ENCODE measurements around the gene SCYGR6.
"Not testable (repeated sequence)": the region's sequence is repeated elsewhere in the genome, so short reads cannot be mapped to it uniquely, and the experiment has no call there.

Gene SCYGR6

GRCh38 chr2:227724394-227725039, at the start of gene SCYGR6:
SCYGR6 (minus strand) TSS chr2:227724757; CDS start chr2:227724757, 0 bp downstream.
- ATAC-seq (ENCODE audit: low read depth) (no peak), DNase-seq (ENCODE audit: low spot score in 2 of 2) (no peak)
- H3K27ac Mint-ChIP-seq = no peak within 1 kb of the TSS
- no peaks in the 10 kb centered on the region for H3K4me1 Mint-ChIP-seq
- peaks cover 3% of the 10 kb centered on the region for H3K27me3 Mint-ChIP-seq
- H3K4me3 Mint-ChIP-seq = no peak within 1 kb of the TSS
- no peaks in the 10 kb centered on the region for H3K36me3 Mint-ChIP-seq
- no peaks in the 10 kb centered on the region for H3K9me3 Mint-ChIP-seq

GRCh38 chr2:227774011-227774624, 49.6 kb upstream of the SCYGR6 start:
- ATAC-seq (ENCODE audit: low read depth) = no peak
- DNase-seq (ENCODE audit: low spot score in 2 of 2) = no peak
- peaks cover 5% of the 10 kb centered on the region for H3K27me3 Mint-ChIP-seq
- H3K4me1 Mint-ChIP-seq = no peaks in the 10 kb centered on the region
- H3K36me3 Mint-ChIP-seq = no peaks in the 10 kb centered on the region
- no peak overlapping the region for H3K4me3 Mint-ChIP-seq
- no peaks in the 10 kb centered on the region for H3K9me3 Mint-ChIP-seq
- no peak overlapping the region for H3K27ac Mint-ChIP-seq

GRCh38 chr2:227772932-227773331, 48.4 kb upstream of the SCYGR6 start:
- H3K4me3 Mint-ChIP-seq = no peak overlapping the region
- no peaks in the 10 kb centered on the region for H3K36me3 Mint-ChIP-seq
- DNase-seq (ENCODE audit: low spot score in 2 of 2) (no peak), ATAC-seq (ENCODE audit: low read depth) (no peak)
- no peak overlapping the region for H3K27ac Mint-ChIP-seq
- H3K9me3 Mint-ChIP-seq = no peaks in the 10 kb centered on the region
- H3K4me1 Mint-ChIP-seq = no peaks in the 10 kb centered on the region
- peaks cover 2% of the 10 kb centered on the region for H3K27me3 Mint-ChIP-seq

- no peak overlapping the region for H3K27ac Mint-ChIP-seq
- no peaks in the 10 kb centered on the region for H3K9me3 Mint-ChIP-seq
- H3K4me1 Mint-ChIP-seq = no peaks in the 10 kb centered on the region
- DNase-seq (ENCODE audit: low spot score in 2 of 2) = no peak
- H3K36me3 Mint-ChIP-seq = no peaks in the 10 kb centered on the region
- H3K27me3 Mint-ChIP-seq = peaks cover 2% of the 10 kb centered on the region
- H3K4me3 Mint-ChIP-seq = no peak overlapping the region
- no peak for ATAC-seq (ENCODE audit: low read depth)
Observed at GRCh38 chr2:227772197-227772661, 47.7 kb upstream of the SCYGR6 start.

- H3K4me1 Mint-ChIP-seq = peaks cover 2% of the 10 kb centered on the region
- peaks cover 2% of the 10 kb centered on the region for H3K27me3 Mint-ChIP-seq
- H3K9me3 Mint-ChIP-seq = no peaks in the 10 kb centered on the region
- H3K4me3 Mint-ChIP-seq = no peak overlapping the region
- no peak overlapping the region for H3K27ac Mint-ChIP-seq
- H3K36me3 Mint-ChIP-seq = no peaks in the 10 kb centered on the region
- no peak for ATAC-seq (ENCODE audit: low read depth)
- no peak for DNase-seq (ENCODE audit: low spot score in 2 of 2)
Observed at GRCh38 chr2:227767830-227768229, 43.3 kb upstream of the SCYGR6 start.

- Mint-ChIP-seq H3K4me1 (peaks cover 2% of the 10 kb centered on the region), H3K4me3 (no peak overlapping the region), H3K9me3 (no peaks in the 10 kb centered on the region), H3K36me3 (no peaks in the 10 kb centered on the region), H3K27ac (no peak overlapping the region), H3K27me3 (peaks cover 2% of the 10 kb centered on the region)
- peak; percentile 86 for ATAC-seq (ENCODE audit: low read depth)
- DNase-seq (ENCODE audit: low spot score in 2 of 2) = peak; percentile 55 to 63
Observed at GRCh38 chr2:227766373-227766883, 41.9 kb upstream of the SCYGR6 start.

GRCh38 chr2:227765788-227766372, 41.3 kb upstream of the SCYGR6 start:
- Mint-ChIP-seq H3K4me1 (peaks cover 2% of the 10 kb centered on the region), H3K36me3 (no peaks in the 10 kb centered on the region), H3K9me3 (no peaks in the 10 kb centered on the region), H3K4me3 (no peak overlapping the region), H3K27me3 (peaks cover 3% of the 10 kb centered on the region), H3K27ac (no peak overlapping the region)
- DNase-seq (ENCODE audit: low spot score in 2 of 2) (no peak), ATAC-seq (ENCODE audit: low read depth) (no peak)

- H3K9me3 Mint-ChIP-seq = no peaks in the 10 kb centered on the region
- no peak overlapping the region for H3K4me3 Mint-ChIP-seq
- no peaks in the 10 kb centered on the region for H3K36me3 Mint-ChIP-seq
- ATAC-seq (ENCODE audit: low read depth) (no peak), DNase-seq (ENCODE audit: low spot score in 2 of 2) (no peak)
- H3K27ac Mint-ChIP-seq = no peak overlapping the region
- H3K27me3 Mint-ChIP-seq = peaks cover 12% of the 10 kb centered on the region
- peaks cover 2% of the 10 kb centered on the region for H3K4me1 Mint-ChIP-seq
Observed at GRCh38 chr2:227761740-227762476, 37.4 kb upstream of the SCYGR6 start.

- ATAC-seq (ENCODE audit: low read depth) (no peak), DNase-seq (ENCODE audit: low spot score in 2 of 2) (no peak)
- no peak overlapping the region for H3K27ac Mint-ChIP-seq
- H3K36me3 Mint-ChIP-seq = no peaks in the 10 kb centered on the region
- H3K27me3 Mint-ChIP-seq = peaks cover 10% of the 10 kb centered on the region
- H3K4me1 Mint-ChIP-seq = no peaks in the 10 kb centered on the region
- H3K4me3 Mint-ChIP-seq = no peak overlapping the region
- H3K9me3 Mint-ChIP-seq = no peaks in the 10 kb centered on the region
Observed at GRCh38 chr2:227759411-227760118, 35.0 kb upstream of the SCYGR6 start.

GRCh38 chr2:227756261-227756660, 31.7 kb upstream of the SCYGR6 start:
- not testable (repeated sequence) for H3K27me3 Mint-ChIP-seq; H3K4me3 Mint-ChIP-seq; ATAC-seq (ENCODE audit: low read depth); H3K36me3 Mint-ChIP-seq; H3K9me3 Mint-ChIP-seq; H3K4me1 Mint-ChIP-seq; H3K27ac Mint-ChIP-seq; DNase-seq (ENCODE audit: low spot score in 2 of 2)

- H3K4me1 Mint-ChIP-seq = peaks cover 2% of the 10 kb centered on the region
- no peak overlapping the region for H3K4me3 Mint-ChIP-seq
- H3K9me3 Mint-ChIP-seq = peaks cover 1% of the 10 kb centered on the region
- ATAC-seq (ENCODE audit: low read depth) (no peak), DNase-seq (ENCODE audit: low spot score in 2 of 2) (no peak)
- no peak overlapping the region for H3K27ac Mint-ChIP-seq
- H3K36me3 Mint-ChIP-seq = no peaks in the 10 kb centered on the region
- peaks cover 5% of the 10 kb centered on the region for H3K27me3 Mint-ChIP-seq
Observed at GRCh38 chr2:227748079-227748478, 23.5 kb upstream of the SCYGR6 start.

- Mint-ChIP-seq H3K4me1 (peaks cover 2% of the 10 kb centered on the region), H3K36me3 (no peaks in the 10 kb centered on the region), H3K27me3 (peaks cover 5% of the 10 kb centered on the region), H3K4me3 (no peak within 1 kb of the TSS), H3K9me3 (peaks cover 1% of the 10 kb centered on the region), H3K27ac (no peak within 1 kb of the TSS)
- DNase-seq (ENCODE audit: low spot score in 2 of 2) = no peak
- ATAC-seq (ENCODE audit: low read depth) = no peak
Observed at GRCh38 chr2:227745594-227745993, 21.0 kb upstream of the SCYGR6 start, which contains the start of gene SCYGR8. SCYGR8 (plus strand) TSS chr2:227745894; CDS start chr2:227745894, 0 bp downstream.

GRCh38 chr2:227740705-227741104, 16.1 kb upstream of the SCYGR6 start:
- H3K4me3 Mint-ChIP-seq; H3K36me3 Mint-ChIP-seq; H3K4me1 Mint-ChIP-seq; H3K27me3 Mint-ChIP-seq; H3K27ac Mint-ChIP-seq; DNase-seq (ENCODE audit: low spot score in 2 of 2); H3K9me3 Mint-ChIP-seq; ATAC-seq (ENCODE audit: low read depth): not testable (repeated sequence)
